ENCODE results near the gene RYR1.
"Not testable (repeated sequence)": the region's sequence is repeated elsewhere in the genome, so short reads cannot be mapped to it uniquely, and the experiment has no call there.

The RYR1 gene

DNA sequence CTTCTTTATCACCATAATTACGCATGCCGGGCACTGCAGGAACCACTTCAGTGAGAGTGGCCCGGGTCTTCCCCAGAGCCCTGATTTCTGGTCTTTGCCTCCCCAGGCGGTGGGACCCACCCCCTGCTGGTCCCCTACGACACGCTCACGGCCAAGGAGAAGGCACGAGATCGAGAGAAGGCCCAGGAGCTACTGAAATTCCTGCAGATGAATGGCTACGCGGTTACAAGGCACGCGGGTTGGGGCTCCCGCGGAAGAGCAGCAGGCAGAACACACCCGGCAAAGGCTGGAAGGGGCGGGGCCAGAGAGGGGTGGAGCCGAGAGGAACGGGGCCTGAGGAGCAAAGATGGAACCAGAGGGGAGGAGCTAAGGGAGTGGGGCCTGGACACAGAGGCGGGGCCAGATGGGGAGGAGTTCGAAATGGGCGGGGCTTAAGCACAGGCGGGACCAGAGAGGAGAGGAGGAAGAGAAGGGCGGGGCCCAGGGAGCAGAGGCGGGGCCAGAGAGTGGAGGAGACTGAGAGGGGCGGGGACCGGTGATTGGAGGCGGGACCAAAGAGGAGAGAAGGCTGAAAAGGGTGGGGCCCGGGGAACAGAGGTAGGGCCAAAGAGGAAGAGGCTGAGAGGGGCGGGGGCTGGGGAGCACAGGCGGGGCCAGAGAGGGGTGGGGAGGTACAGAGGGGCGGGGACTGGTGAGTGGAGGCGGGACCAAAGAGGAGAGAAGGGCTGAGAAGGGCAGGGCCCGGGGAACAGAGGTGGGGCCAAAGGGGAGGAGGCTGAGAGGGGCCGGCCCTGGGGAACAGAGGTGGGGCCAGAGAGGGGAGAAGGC, 73.4 kb downstream of the RYR1 start:
- H3K4me1 Mint-ChIP-seq (ENCODE audit: low read depth), result peaks cover 6% of the 10 kb centered on the region
- peaks cover 26% of the 10 kb centered on the region for H3K27me3 Mint-ChIP-seq
- H3K36me3 Mint-ChIP-seq (ENCODE audit: low read depth), result peaks cover 6% of the 10 kb centered on the region
- intact Hi-C loops (cut with micrococcal nuclease), result loop anchor here (2.0 kb wide), 1 partner anchor 104 kb away; the partner anchor contains the start of gene FAM98C
- H3K27ac Mint-ChIP-seq, result no peak overlapping the region
- no peak overlapping the region for H3K4me3 Mint-ChIP-seq
- peaks cover 7% of the 10 kb centered on the region for H3K9me3 Mint-ChIP-seq

DNA sequence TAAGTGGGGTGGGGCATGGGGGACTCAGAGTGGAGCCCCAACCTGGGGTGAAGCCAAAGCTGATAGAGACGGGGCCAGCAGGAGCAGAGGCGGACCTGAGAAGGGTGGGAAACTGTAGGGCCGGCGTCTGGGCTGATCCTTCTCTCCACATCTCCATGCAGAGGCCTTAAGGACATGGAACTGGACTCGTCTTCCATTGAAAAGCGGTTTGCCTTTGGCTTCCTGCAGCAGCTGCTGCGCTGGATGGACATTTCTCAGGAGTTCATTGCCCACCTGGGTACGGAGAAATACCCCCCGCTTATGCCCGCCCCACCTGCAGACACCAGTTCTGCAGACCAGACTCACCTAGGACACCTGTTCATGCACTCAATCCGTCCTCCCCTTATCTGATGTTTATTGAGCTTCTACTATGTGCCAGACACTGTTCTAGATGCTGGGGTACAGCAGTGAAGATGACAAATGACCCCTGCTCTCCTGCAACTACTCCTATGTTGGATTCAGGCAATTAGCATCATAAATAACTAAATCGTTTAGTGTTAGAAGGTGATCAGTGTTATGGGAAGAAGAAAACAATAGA, 74.1 kb downstream of the RYR1 start:
- no peak overlapping the region for H3K27ac Mint-ChIP-seq
- peaks cover 7% of the 10 kb centered on the region for H3K9me3 Mint-ChIP-seq
- peaks cover 6% of the 10 kb centered on the region for H3K4me1 Mint-ChIP-seq (ENCODE audit: low read depth)
- H3K27me3 Mint-ChIP-seq, result peaks cover 28% of the 10 kb centered on the region
- peaks cover 6% of the 10 kb centered on the region for H3K36me3 Mint-ChIP-seq (ENCODE audit: low read depth)
- intact Hi-C loops (cut with micrococcal nuclease), result loop anchor here (2.0 kb wide), 1 partner anchor 105 kb away; the partner anchor contains the start of gene FAM98C
- H3K4me3 Mint-ChIP-seq, result no peak overlapping the region

- Mint-ChIP-seq H3K9me3 (peaks cover 7% of the 10 kb centered on the region), H3K27me3 (peaks cover 30% of the 10 kb centered on the region), H3K36me3 (ENCODE audit: low read depth) (peaks cover 6% of the 10 kb centered on the region), H3K4me3 (no peak overlapping the region), H3K27ac (no peak overlapping the region), H3K4me1 (ENCODE audit: low read depth) (peaks cover 6% of the 10 kb centered on the region)
- intact Hi-C loops (cut with micrococcal nuclease), result no loop called here
Observed at GRCh38 chr19:38508507-38508906, 75.0 kb downstream of the RYR1 start.

GRCh38 chr19:38509027-38509426, 75.5 kb downstream of the RYR1 start:
- Mint-ChIP-seq H3K27ac (no peak overlapping the region), H3K36me3 (ENCODE audit: low read depth) (peaks cover 6% of the 10 kb centered on the region), H3K4me3 (no peak overlapping the region), H3K27me3 (peaks cover 29% of the 10 kb centered on the region), H3K9me3 (peaks cover 7% of the 10 kb centered on the region), H3K4me1 (ENCODE audit: low read depth) (peaks cover 6% of the 10 kb centered on the region)
- intact Hi-C loops (cut with micrococcal nuclease), result no loop called here

DNA sequence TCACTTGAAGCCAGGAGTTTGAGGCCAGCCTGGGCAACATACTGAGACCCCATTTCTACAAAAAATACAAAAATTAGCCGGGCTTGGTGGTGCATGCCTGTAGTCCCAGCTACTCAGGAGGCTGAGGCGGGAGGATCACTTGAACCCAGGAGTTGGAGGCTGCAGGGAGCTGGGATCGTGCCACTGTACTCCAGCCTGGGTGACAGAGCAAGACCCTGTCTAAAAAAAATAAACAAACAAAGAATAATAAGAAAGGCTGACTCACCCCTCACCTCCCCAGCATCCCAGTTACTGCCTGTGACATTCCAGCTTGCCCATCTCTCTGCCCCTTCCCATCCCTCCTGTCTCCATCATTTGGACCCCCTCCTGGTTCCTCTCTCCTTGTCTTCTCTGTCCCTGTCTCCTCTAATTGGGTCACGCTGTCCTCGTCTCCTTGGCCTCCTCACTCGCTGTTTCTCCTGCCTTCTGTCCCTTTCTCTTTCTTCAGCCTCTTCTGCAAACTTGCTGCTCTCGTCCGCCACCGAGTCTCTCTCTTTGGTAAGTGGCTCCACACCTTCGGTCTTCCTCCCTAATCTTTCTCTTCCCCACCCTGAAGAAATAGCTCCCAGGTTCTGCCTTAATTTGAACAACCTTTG, 77.7 kb downstream of the RYR1 start:
- Mint-ChIP-seq H3K4me3 (no peak overlapping the region), H3K27me3 (peaks cover 25% of the 10 kb centered on the region), H3K4me1 (ENCODE audit: low read depth) (peaks cover 12% of the 10 kb centered on the region), H3K36me3 (ENCODE audit: low read depth) (peaks cover 6% of the 10 kb centered on the region), H3K9me3 (peaks cover 7% of the 10 kb centered on the region), H3K27ac (no peak overlapping the region)
- intact Hi-C loops (cut with micrococcal nuclease), result no loop called here

DNA sequence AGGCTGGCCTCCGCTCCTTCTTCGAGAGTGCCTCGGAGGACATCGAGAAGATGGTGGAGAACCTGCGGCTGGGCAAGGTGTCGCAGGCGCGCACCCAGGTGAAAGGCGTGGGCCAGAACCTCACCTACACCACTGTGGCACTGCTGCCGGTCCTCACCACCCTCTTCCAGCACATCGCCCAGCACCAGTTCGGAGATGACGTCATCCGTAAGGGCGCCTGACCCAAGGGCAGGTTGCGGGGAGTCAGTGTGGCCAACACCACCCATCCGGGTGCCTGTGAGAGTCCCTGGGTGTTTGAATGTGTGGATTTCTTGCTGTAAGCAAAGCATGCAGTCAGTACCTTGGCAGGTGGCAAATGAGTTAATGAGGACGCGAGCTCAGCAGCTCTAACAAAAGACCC, 78.8 kb downstream of the RYR1 start:
- no peaks in the 10 kb centered on the region for H3K36me3 Mint-ChIP-seq (ENCODE audit: low read depth)
- peaks cover 29% of the 10 kb centered on the region for H3K27me3 Mint-ChIP-seq
- H3K4me3 Mint-ChIP-seq, result no peak overlapping the region
- intact Hi-C loops (cut with micrococcal nuclease), result no loop called here
- H3K9me3 Mint-ChIP-seq, result no peaks in the 10 kb centered on the region
- no peak overlapping the region for H3K27ac Mint-ChIP-seq
- H3K4me1 Mint-ChIP-seq (ENCODE audit: low read depth), result peaks cover 5% of the 10 kb centered on the region

DNA sequence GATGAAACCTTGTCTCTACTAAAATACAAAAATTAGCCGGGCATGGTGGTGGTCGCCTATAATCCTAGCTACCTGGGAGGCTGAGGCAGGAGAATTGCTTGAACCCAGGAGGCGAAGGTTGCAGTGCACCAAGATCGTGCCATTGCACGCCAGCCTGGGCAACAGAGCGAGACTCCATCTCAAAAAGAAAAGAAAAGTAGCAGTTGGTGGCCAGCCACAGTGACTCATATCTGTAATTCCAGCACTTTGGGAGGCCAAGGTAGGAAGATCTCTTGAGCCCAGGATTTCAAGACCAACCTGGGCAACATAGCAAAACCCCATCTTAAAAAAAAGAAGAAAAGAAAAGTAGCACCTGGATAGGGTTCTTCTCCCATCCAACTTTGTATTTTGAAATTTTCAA, 79.7 kb downstream of the RYR1 start:
- peaks cover 29% of the 10 kb centered on the region for H3K27me3 Mint-ChIP-seq
- H3K4me3 Mint-ChIP-seq; H3K9me3 Mint-ChIP-seq; intact Hi-C loops (cut with micrococcal nuclease); H3K36me3 Mint-ChIP-seq (ENCODE audit: low read depth); H3K27ac Mint-ChIP-seq; H3K4me1 Mint-ChIP-seq (ENCODE audit: low read depth): not testable (repeated sequence)

DNA sequence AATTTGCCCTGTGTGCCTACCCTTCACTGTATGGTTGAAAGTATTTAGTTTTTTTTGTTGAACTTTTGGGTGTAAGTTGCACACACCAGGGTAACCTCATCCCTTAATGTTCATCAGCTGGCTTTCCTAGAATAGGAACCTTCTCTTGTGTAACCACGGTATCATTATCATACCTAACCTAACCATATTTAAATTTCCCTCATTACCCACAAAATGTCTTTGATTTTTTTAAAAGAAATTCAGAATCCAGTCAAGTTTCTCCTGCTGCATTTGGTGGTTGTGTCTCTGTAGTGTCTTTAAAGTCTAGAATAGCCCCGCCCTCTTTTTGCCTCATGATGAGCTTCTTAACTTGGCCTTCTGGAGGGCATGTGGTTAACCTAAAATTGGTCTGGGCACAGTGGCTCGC, 80.3 kb downstream of the RYR1 start:
- intact Hi-C loops (cut with micrococcal nuclease), result loop anchor here (2.0 kb wide), 1 partner anchor 111 kb away; the partner anchor contains the start of gene FAM98C
- Mint-ChIP-seq H3K27ac (no peak overlapping the region), H3K4me3 (no peak overlapping the region)

DNA sequence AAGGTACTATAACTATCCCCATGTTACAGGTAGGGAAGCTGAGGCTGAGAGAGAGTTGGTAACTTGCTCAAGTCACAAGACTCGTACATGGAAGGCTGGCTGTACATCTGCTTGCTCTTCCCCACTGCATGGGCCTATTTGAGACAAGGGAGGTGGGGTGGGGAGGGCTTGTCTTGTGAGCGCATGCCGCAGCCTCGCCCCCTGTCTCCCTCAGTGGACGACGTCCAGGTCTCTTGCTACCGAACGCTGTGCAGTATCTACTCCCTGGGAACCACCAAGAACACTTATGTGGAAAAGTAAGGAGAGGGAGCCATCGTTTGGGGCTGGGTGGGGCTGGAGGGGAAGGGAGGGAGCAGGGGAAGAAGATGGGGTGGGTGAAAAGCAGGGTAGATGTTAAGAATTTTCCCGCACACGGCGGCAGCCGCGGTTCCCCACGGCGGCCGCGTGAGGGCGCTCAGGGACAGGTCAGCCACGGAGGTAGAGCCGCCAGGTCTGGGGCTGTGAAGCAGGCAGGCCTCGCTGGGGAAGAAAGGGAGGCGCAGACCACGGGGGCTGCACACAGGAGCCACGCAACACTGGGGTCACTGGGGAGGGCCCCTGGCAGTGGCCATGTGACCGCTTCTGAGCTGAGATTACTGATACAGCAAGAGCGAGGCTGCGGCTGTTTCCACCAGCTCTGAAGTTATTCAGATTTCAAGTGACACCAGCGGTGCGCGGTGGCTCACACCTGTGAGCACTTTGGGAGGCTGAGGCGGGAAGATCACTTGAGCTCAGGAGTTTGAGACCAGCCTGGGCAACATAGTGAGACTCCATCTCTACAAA, 81.5 kb downstream of the RYR1 start:
- H3K9me3 Mint-ChIP-seq, result no peaks in the 10 kb centered on the region
- no peak overlapping the region for H3K27ac Mint-ChIP-seq
- peaks cover 5% of the 10 kb centered on the region for H3K4me1 Mint-ChIP-seq (ENCODE audit: low read depth)
- H3K4me3 Mint-ChIP-seq, result no peak overlapping the region
- intact Hi-C loops (cut with micrococcal nuclease), result loop anchor here (2.0 kb wide), 1 partner anchor 112 kb away; the partner anchor contains the start of gene FAM98C
- peaks cover 24% of the 10 kb centered on the region for H3K27me3 Mint-ChIP-seq
- no peaks in the 10 kb centered on the region for H3K36me3 Mint-ChIP-seq (ENCODE audit: low read depth)

More for the DNA sequence above, 80.3 kb downstream of the RYR1 start:
- H3K4me1 Mint-ChIP-seq (ENCODE audit: low read depth), result peaks cover 5% of the 10 kb centered on the region
- no peaks in the 10 kb centered on the region for H3K9me3 Mint-ChIP-seq
- no peaks in the 10 kb centered on the region for H3K36me3 Mint-ChIP-seq (ENCODE audit: low read depth)
- H3K27me3 Mint-ChIP-seq, result peaks cover 29% of the 10 kb centered on the region

DNA sequence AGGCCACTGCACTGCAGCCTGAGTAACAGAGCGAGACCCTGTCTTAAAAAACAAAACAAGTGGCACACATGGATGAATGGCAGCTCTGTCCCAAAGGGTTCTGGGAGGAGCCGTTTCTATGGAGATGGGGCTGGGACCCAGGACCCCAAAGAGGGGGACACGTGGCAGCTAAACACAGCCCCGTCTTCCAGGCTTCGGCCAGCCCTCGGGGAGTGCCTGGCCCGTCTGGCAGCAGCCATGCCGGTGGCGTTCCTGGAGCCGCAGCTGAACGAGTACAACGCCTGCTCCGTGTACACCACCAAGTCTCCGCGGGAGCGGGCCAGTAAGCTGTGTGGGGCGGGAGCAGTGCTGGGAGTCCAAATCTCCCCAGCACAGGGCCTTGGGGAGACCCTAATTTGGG, 82.4 kb downstream of the RYR1 start:
- peaks cover 5% of the 10 kb centered on the region for H3K4me1 Mint-ChIP-seq (ENCODE audit: low read depth)
- no peak overlapping the region for H3K4me3 Mint-ChIP-seq
- H3K27me3 Mint-ChIP-seq, result peaks cover 17% of the 10 kb centered on the region
- no peak overlapping the region for H3K27ac Mint-ChIP-seq
- H3K9me3 Mint-ChIP-seq, result no peaks in the 10 kb centered on the region
- intact Hi-C loops (cut with micrococcal nuclease), result loop anchor here (2.0 kb wide), 1 partner anchor 113 kb away; the partner anchor contains the start of gene FAM98C
- H3K36me3 Mint-ChIP-seq (ENCODE audit: low read depth), result no peaks in the 10 kb centered on the region

GRCh38 chr19:38516802-38517201, 83.3 kb downstream of the RYR1 start:
- Mint-ChIP-seq H3K27ac (no peak overlapping the region), H3K4me3 (no peak overlapping the region), H3K9me3 (no peaks in the 10 kb centered on the region), H3K4me1 (ENCODE audit: low read depth) (peaks cover 5% of the 10 kb centered on the region), H3K27me3 (peaks cover 11% of the 10 kb centered on the region), H3K36me3 (ENCODE audit: low read depth) (no peaks in the 10 kb centered on the region)
- intact Hi-C loops (cut with micrococcal nuclease), result no loop called here

- H3K4me3 Mint-ChIP-seq, result no peak overlapping the region
- peaks cover 8% of the 10 kb centered on the region for H3K27me3 Mint-ChIP-seq
- no peaks in the 10 kb centered on the region for H3K9me3 Mint-ChIP-seq
- H3K27ac Mint-ChIP-seq, result no peak overlapping the region
- H3K36me3 Mint-ChIP-seq (ENCODE audit: low read depth), result no peaks in the 10 kb centered on the region
- intact Hi-C loops (cut with micrococcal nuclease), result no loop called here
- peaks cover 5% of the 10 kb centered on the region for H3K4me1 Mint-ChIP-seq (ENCODE audit: low read depth)
Observed at GRCh38 chr19:38517321-38517720, 83.8 kb downstream of the RYR1 start.

GRCh38 chr19:38517980-38518379, 84.5 kb downstream of the RYR1 start:
- H3K4me3 Mint-ChIP-seq; H3K9me3 Mint-ChIP-seq; H3K36me3 Mint-ChIP-seq (ENCODE audit: low read depth); H3K4me1 Mint-ChIP-seq (ENCODE audit: low read depth); intact Hi-C loops (cut with micrococcal nuclease); H3K27ac Mint-ChIP-seq; H3K27me3 Mint-ChIP-seq: not testable (repeated sequence)

Data from dendritic cell treated with granulocyte-macrophage colony-stimulating factor and Interleukin-4, amounts not matched to agents 40 ng/mL and 50 ng/mL, for 4 days (primary cell).